CD4-positive, alpha-beta T cell treated with Interferon alpha-2 for 1 hour (primary cell): ENCODE measurements around the gene TNPO2.
"Not testable (repeated sequence)": the region's sequence is repeated elsewhere in the genome, so short reads cannot be mapped to it uniquely, and the experiment has no call there.

Experiments used
- DNase-seq, 2 donors: peaks; one replicate each; pipeline ENCODE4 v3.0.0-alpha.2; 2020 to 2022

TNPO2 gene

GRCh38 chr19:12705169-12705568 lies 18.6 kb downstream of the TNPO2 start:
- no peak for DNase-seq

GRCh38 chr19:12703046-12703445 lies 20.7 kb downstream of the TNPO2 start:
- peak in 1 of 2 donors; percentile 16 for DNase-seq

- no peak for DNase-seq
These were observed 22.0 kb downstream of the TNPO2 start for GRCh38 chr19:12701596-12702282.

GRCh38 chr19:12698138-12698537 lies 25.6 kb downstream of the TNPO2 start:
- DNase-seq, result no peak

- not testable (repeated sequence) for DNase-seq
These were observed 26.3 kb downstream of the TNPO2 start for GRCh38 chr19:12697425-12697824.

- DNase-seq, result peak; percentile 96 to 97
These were observed 27.1 kb downstream of the TNPO2 start, which contains the start of gene FBXW9 for GRCh38 chr19:12696366-12697335. Gene FBXW9 (minus strand): TSS chr19:12696631. CDS start chr19:12696581, 50 bp downstream.

GRCh38 chr19:12695997-12696365 lies 27.8 kb downstream of the TNPO2 start:
- no peak for DNase-seq

- no peak for DNase-seq
These were observed 28.2 kb downstream of the TNPO2 start for GRCh38 chr19:12695514-12695913.

GRCh38 chr19:12695096-12695495 lies 28.6 kb downstream of the TNPO2 start:
- DNase-seq, result no peak

GRCh38 chr19:12694641-12695040 lies 29.1 kb downstream of the TNPO2 start:
- no peak for DNase-seq

- no peak for DNase-seq
These were observed 30.8 kb downstream of the TNPO2 start for GRCh38 chr19:12692960-12693359.

GRCh38 chr19:12689581-12690216 lies 34.0 kb downstream of the TNPO2 start:
- no peak for DNase-seq

GRCh38 chr19:12689012-12689411 lies 34.7 kb downstream of the TNPO2 start:
- no peak for DNase-seq

GRCh38 chr19:12687496-12688196 lies 36.1 kb downstream of the TNPO2 start, which contains the start of gene GNG14:
Gene GNG14 (plus strand): TSS chr19:12687998. CDS start chr19:12688049, 51 bp downstream.
- no peak for DNase-seq

GRCh38 chr19:12685831-12686230 lies 37.9 kb downstream of the TNPO2 start:
- no peak for DNase-seq

GRCh38 chr19:12681074-12681987 lies 42.4 kb downstream of the TNPO2 start, which contains the start of gene DHPS:
Gene DHPS (minus strand): TSS chr19:12681880. CDS start chr19:12681766, 114 bp downstream.
- peak; percentile 95 to 96 for DNase-seq

- DNase-seq, result no peak
These were observed 43.7 kb downstream of the TNPO2 start for GRCh38 chr19:12680034-12680433.

- not testable (repeated sequence) for DNase-seq
These were observed 45.7 kb downstream of the TNPO2 start for GRCh38 chr19:12678039-12678438.

- no peak for DNase-seq
These were observed 46.8 kb downstream of the TNPO2 start for GRCh38 chr19:12676928-12677327.

GRCh38 chr19:12676384-12676792 lies 47.3 kb downstream of the TNPO2 start:
- DNase-seq, result peak; percentile 78 to 85

- DNase-seq, result no peak
These were observed 47.8 kb downstream of the TNPO2 start for GRCh38 chr19:12675940-12676339.
